ENCODE data around the gene RRAS. TPM values are rescaled to one million over a fixed set of nuclear protein-coding genes. Genes with fewer than 3 reads are reported as not detected.
A peak's percentile ranks its signal among the peaks of the same experiment; 100 is the strongest.

Gene RRAS
- total and polyA plus RNA-seq, 2 donors from 2014 or later: 92.3 to 140 TPM

- H3K36me3 ChIP-seq (ENCODE audit: control insufficient read depth in 2 of 3, insufficient read depth in 3 of 3, low read length in 3 of 3): peaks cover 0 to 24% (median 22%) of the 10 kb centered on the region in 3 donors
Measured at GRCh38 chr19:49686503-49687088, 46.7 kb upstream of the RRAS start.

GRCh38 chr19:49685845-49686332 lies 45.9 kb upstream of the RRAS start:
- no peak for FAIRE-seq
- H3K4me1 ChIP-seq (ENCODE audit: control insufficient read depth in 2 of 3, insufficient read depth in 2 of 3, low read depth in 1 of 3, low read length in 3 of 3): peaks cover 0 to 20% (median 5%) of the 10 kb centered on the region in 3 donors
- no peaks in the 10 kb centered on the region for H3K9me3 ChIP-seq (ENCODE audit: control insufficient read depth in 2 of 3, insufficient read depth in 1 of 3, low read length in 3 of 3)
- intact Hi-C loops (cut with DNase I): no loop called here
- peak in 1 of 5 donors; percentile 56 for DNase-seq
- no peaks in the 10 kb centered on the region for H3K27me3 ChIP-seq (ENCODE audit: control insufficient read depth, insufficient read depth, low read length)
- no peak overlapping the region for H3K4me3 ChIP-seq (ENCODE audit: low read length in 3 of 3)
- TF ChIP-seq, protein P1, sequence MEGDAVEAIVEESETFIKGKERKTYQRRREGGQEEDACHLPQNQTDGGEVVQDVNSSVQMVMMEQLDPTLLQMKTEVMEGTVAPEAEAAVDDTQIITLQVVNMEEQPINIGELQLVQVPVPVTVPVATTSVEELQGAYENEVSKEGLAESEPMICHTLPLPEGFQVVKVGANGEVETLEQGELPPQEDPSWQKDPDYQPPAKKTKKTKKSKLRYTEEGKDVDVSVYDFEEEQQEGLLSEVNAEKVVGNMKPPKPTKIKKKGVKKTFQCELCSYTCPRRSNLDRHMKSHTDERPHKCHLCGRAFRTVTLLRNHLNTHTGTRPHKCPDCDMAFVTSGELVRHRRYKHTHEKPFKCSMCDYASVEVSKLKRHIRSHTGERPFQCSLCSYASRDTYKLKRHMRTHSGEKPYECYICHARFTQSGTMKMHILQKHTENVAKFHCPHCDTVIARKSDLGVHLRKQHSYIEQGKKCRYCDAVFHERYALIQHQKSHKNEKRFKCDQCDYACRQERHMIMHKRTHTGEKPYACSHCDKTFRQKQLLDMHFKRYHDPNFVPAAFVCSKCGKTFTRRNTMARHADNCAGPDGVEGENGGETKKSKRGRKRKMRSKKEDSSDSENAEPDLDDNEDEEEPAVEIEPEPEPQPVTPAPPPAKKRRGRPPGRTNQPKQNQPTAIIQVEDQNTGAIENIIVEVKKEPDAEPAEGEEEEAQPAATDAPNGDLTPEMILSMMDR (IDR thresholded peaks at IDR 0.05; ENCODE audit: borderline replicate concordance, extremely low read depth, insufficient read depth): no peak
- H3K36me3 ChIP-seq (ENCODE audit: control insufficient read depth in 2 of 3, insufficient read depth in 3 of 3, low read length in 3 of 3): peaks cover 0 to 24% (median 22%) of the 10 kb centered on the region in 3 donors
- H3K9ac ChIP-seq (ENCODE audit: low read length in 3 of 3): no peak overlapping the region
- H3K27ac ChIP-seq (ENCODE audit: low read depth in 2 of 2, low read length in 2 of 2): no peak overlapping the region

More at GRCh38 chr19:49686503-49687088, 46.7 kb upstream of the RRAS start:
- H3K27ac ChIP-seq (ENCODE audit: low read depth in 2 of 2, low read length in 2 of 2): peak overlapping the region in 1 of 2 donors; percentile 32
- H3K4me3 ChIP-seq (ENCODE audit: low read length in 3 of 3): no peak overlapping the region
- peaks cover 0 to 20% (median 6%) of the 10 kb centered on the region in 3 donors for H3K4me1 ChIP-seq (ENCODE audit: control insufficient read depth in 2 of 3, insufficient read depth in 2 of 3, low read depth in 1 of 3, low read length in 3 of 3)
- H3K9ac ChIP-seq (ENCODE audit: low read length in 3 of 3): no peak overlapping the region
- intact Hi-C loops (cut with DNase I): no loop called here
- DNase-seq: peak in 2 of 5 donors; percentile 50 to 66
- FAIRE-seq: no peak
- no peaks in the 10 kb centered on the region for H3K27me3 ChIP-seq (ENCODE audit: control insufficient read depth, insufficient read depth, low read length)
- TF ChIP-seq, protein P1 (IDR thresholded peaks at IDR 0.05; ENCODE audit: borderline replicate concordance, extremely low read depth, insufficient read depth): no peak
- H3K9me3 ChIP-seq (ENCODE audit: control insufficient read depth in 2 of 3, insufficient read depth in 1 of 3, low read length in 3 of 3): no peaks in the 10 kb centered on the region

GRCh38 chr19:49684983-49685553 lies 45.1 kb upstream of the RRAS start:
- H3K4me3 ChIP-seq (ENCODE audit: low read length in 3 of 3): no peak overlapping the region
- H3K27me3 ChIP-seq (ENCODE audit: control insufficient read depth, insufficient read depth, low read length): no peaks in the 10 kb centered on the region
- FAIRE-seq (no peak), DNase-seq (peak in 1 of 5 donors; percentile 3)
- H3K27ac ChIP-seq (ENCODE audit: low read depth in 2 of 2, low read length in 2 of 2): no peak overlapping the region
- H3K36me3 ChIP-seq (ENCODE audit: control insufficient read depth in 2 of 3, insufficient read depth in 3 of 3, low read length in 3 of 3): peaks cover 0 to 24% (median 22%) of the 10 kb centered on the region in 3 donors
- H3K9ac ChIP-seq (ENCODE audit: low read length in 3 of 3): no peak overlapping the region
- H3K9me3 ChIP-seq (ENCODE audit: control insufficient read depth in 2 of 3, insufficient read depth in 1 of 3, low read length in 3 of 3): no peaks in the 10 kb centered on the region
- intact Hi-C loops (cut with DNase I): no loop called here
- TF ChIP-seq, protein P1 (IDR thresholded peaks at IDR 0.05; ENCODE audit: borderline replicate concordance, extremely low read depth, insufficient read depth): no peak
- H3K4me1 ChIP-seq (ENCODE audit: control insufficient read depth in 2 of 3, insufficient read depth in 2 of 3, low read depth in 1 of 3, low read length in 3 of 3): peaks cover 0 to 21% (median 6%) of the 10 kb centered on the region in 3 donors

All from kidney (tissue), 14 donors.